ENCODE measurements around the gene COQ8B. TPM values are rescaled to one million over a fixed set of nuclear protein-coding genes. Genes with fewer than 3 reads are reported as not detected.
A peak's percentile ranks its signal among the peaks of the same experiment; 100 is the strongest.

The COQ8B gene
- total and polyA plus RNA-seq, 2 experiments from 2014 or later: 82.5 to 90.6 TPM

DNA sequence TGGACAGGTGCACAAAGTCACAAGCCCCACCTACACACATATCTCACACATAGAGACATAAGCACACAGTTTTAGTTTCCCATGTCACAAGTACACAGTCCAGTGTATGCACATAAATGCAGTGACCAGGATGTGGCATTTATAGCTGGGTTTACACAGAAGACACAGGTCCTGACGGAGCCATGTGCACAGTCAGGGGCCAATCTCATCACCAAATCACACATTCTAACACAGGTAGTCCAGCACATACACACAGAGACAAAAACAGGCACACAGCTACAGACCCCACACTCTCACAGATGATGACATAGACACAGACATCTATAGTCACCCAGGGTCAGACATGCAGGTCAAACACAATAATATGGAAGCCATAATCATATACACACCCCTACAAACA lies 28.4 kb downstream of the COQ8B start:
- peaks cover 6% of the 10 kb centered on the region for H3K4me1 ChIP-seq (ENCODE audit: low read depth)

DNA sequence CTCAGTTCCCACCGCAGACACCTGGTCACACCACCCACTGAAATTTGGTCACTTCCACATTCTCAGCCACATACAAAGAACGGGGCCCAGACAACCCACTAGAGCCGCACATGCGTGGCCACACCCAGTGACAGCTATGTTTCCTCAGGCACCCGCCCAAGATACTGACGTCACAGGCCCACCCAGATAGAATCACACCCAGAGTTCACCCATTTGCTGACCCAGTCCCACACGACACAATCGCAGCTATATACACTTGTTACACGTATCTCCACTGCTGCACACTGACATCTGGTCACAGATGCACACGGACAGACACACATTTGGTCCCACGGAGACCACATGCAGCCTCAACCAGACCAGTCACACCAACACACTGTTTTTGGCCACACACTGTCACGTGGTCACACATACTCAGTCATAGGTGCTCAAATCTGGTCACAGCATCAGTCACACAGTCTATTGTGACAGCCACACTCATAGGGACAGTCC lies 29.1 kb downstream of the COQ8B start:
- H3K9me3 ChIP-seq (ENCODE audit: low read depth): no peaks in the 10 kb centered on the region
- H3K4me3 ChIP-seq: no peak overlapping the region
- DNase-seq (ENCODE audit: low read depth in 1 of 2, low spot score in 1 of 2): peak in 1 of 2 donors; percentile 76
- no peaks in the 10 kb centered on the region for H3K36me3 ChIP-seq
- peaks cover 6% of the 10 kb centered on the region for H3K4me1 ChIP-seq (ENCODE audit: low read depth)
- no peak for TF ChIP-seq CTCF (IDR thresholded peaks at IDR 0.05; ENCODE audit: low read depth, low read length)
- no peaks in the 10 kb centered on the region for H3K27me3 ChIP-seq
- no peak overlapping the region for H3K27ac ChIP-seq

More for the DNA sequence above, 28.4 kb downstream of the COQ8B start:
- Histone ChIP-seq H3K36me3 (no peaks in the 10 kb centered on the region), H3K27ac (no peak overlapping the region), H3K4me3 (no peak overlapping the region), H3K27me3 (no peaks in the 10 kb centered on the region), H3K9me3 (ENCODE audit: low read depth) (no peaks in the 10 kb centered on the region)
- DNase-seq (ENCODE audit: low read depth in 1 of 2, low spot score in 1 of 2): no peak
- TF ChIP-seq CTCF (IDR thresholded peaks at IDR 0.05; ENCODE audit: low read depth, low read length): no peak

- Histone ChIP-seq H3K27ac (no peak overlapping the region), H3K4me1 (ENCODE audit: low read depth) (peaks cover 6% of the 10 kb centered on the region), H3K36me3 (no peaks in the 10 kb centered on the region), H3K4me3 (no peak overlapping the region), H3K9me3 (ENCODE audit: low read depth) (no peaks in the 10 kb centered on the region), H3K27me3 (no peaks in the 10 kb centered on the region)
- TF ChIP-seq CTCF (IDR thresholded peaks at IDR 0.05; ENCODE audit: low read depth, low read length): no peak
- no peak for DNase-seq (ENCODE audit: low read depth in 1 of 2, low spot score in 1 of 2)
These were observed 29.7 kb downstream of the COQ8B start for GRCh38 chr19:40686882-40687524.

DNA sequence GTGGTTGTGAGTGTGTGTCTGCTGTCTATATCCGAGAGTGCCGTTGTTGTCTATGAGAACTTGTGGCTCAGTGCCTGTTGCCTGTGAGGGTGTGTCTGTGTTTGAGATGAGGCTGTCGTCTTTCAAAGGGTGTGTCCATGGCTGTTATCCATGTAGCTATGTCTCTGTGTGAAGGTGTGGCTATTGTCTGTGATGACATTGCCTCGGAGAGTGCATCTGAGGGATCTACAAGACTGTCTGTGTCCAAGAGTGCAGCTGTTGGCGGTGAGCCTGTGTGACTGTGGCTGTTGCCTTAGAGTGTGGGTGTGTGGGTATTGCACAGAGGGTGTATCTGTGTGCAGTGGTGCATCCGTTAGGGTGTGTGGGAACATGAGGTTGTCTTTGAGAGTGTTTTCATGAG lies 31.1 kb downstream of the COQ8B start:
- peaks cover 2% of the 10 kb centered on the region for H3K36me3 ChIP-seq
- H3K9me3 ChIP-seq (ENCODE audit: low read depth): no peaks in the 10 kb centered on the region
- H3K4me3 ChIP-seq: no peak overlapping the region
- TF ChIP-seq CTCF (IDR thresholded peaks at IDR 0.05; ENCODE audit: low read depth, low read length): no peak
- DNase-seq (ENCODE audit: low read depth in 1 of 2, low spot score in 1 of 2): no peak
- H3K27me3 ChIP-seq: no peaks in the 10 kb centered on the region
- peaks cover 2% of the 10 kb centered on the region for H3K4me1 ChIP-seq (ENCODE audit: low read depth)
- no peak overlapping the region for H3K27ac ChIP-seq

- Histone ChIP-seq H3K9me3 (ENCODE audit: low read depth) (no peaks in the 10 kb centered on the region), H3K4me3 (no peak overlapping the region), H3K27me3 (no peaks in the 10 kb centered on the region), H3K4me1 (ENCODE audit: low read depth) (peaks cover 2% of the 10 kb centered on the region), H3K27ac (no peak overlapping the region), H3K36me3 (peaks cover 4% of the 10 kb centered on the region)
- no peak for DNase-seq (ENCODE audit: low read depth in 1 of 2, low spot score in 1 of 2)
- TF ChIP-seq CTCF (IDR thresholded peaks at IDR 0.05; ENCODE audit: low read depth, low read length): no peak
These were observed 31.6 kb downstream of the COQ8B start for GRCh38 chr19:40685016-40685526.

Measured in cardiac muscle cell (in vitro differentiated cells and primary cell).